ENCODE data around the gene KCTD15. TPM values are rescaled to one million over a fixed set of nuclear protein-coding genes. Genes with fewer than 3 reads are reported as not detected.

Gene KCTD15
- polyA plus RNA-seq, 1 donor (not counting 4 experiments of a cell fraction or from before 2014, with no cell fraction given), result 16.2 TPM

- Histone ChIP-seq H3K27me3 (ENCODE audit: control insufficient read depth, extremely low read depth, insufficient read depth, low read length) (peaks cover 4% of the 10 kb centered on the region), H3K9me1 (ENCODE audit: control insufficient read depth, extremely low read depth, insufficient read depth, low read length) (no peaks in the 10 kb centered on the region), H3K27ac (ENCODE audit: control insufficient read depth, insufficient read depth, low read length) (no peak overlapping the region), H3K79me2 (ENCODE audit: control insufficient read depth, insufficient read depth, low read length) (no peaks in the 10 kb centered on the region), H3K4me2 (ENCODE audit: control insufficient read depth, extremely low read depth, insufficient read depth, low read depth, low read length) (no peak overlapping the region), H3K36me3 (ENCODE audit: control insufficient read depth in 2 of 2, extremely low read depth in 1 of 2, insufficient read depth in 2 of 2, low read length in 2 of 2) (no peaks in the 10 kb centered on the region), H3K4me1 (ENCODE audit: control insufficient read depth, extremely low read depth, insufficient read depth, low read length) (peaks cover 5% of the 10 kb centered on the region), H3K9me3 (ENCODE audit: control insufficient read depth, low read depth, low read length) (no peaks in the 10 kb centered on the region), H3K9ac (ENCODE audit: control insufficient read depth, extremely low read depth, insufficient read depth, low read length) (no peak overlapping the region), H3K4me3 (ENCODE audit: control insufficient read depth in 2 of 3, extremely low read depth in 1 of 3, insufficient read depth in 2 of 3, low read depth in 1 of 3, low read length in 3 of 3) (no peak overlapping the region), H4K20me1 (ENCODE audit: control insufficient read depth, extremely low read depth, insufficient read depth, low read length) (no peaks in the 10 kb centered on the region), H2AFZ (ENCODE audit: control insufficient read depth, low read length) (no peak overlapping the region)
- DNase-seq (ENCODE audit: low read depth, low spot score) (no peak), FAIRE-seq (no peak)
- TF ChIP-seq CTCF (optimal IDR thresholded peaks at IDR 0.05 in 1 of 3, IDR thresholded peaks at IDR 0.05 in 1 of 3, conservative IDR thresholded peaks at IDR 0.05 in 1 of 3; ENCODE audit: extremely low read depth in 1 of 3, insufficient read depth in 2 of 3, low read length in 3 of 3), result no peak
- no peak for TF ChIP-seq EZH2 (IDR thresholded peaks at IDR 0.05; ENCODE audit: low read length)
- dilution Hi-C loops (cut with MboI; ENCODE audit: extremely low pct_ligation_motif_present, low sequenced_read_pairs), result no loop called here
Measured at GRCh38 chr19:33788676-33789075, 8.0 kb upstream of the KCTD15 start.

- dilution Hi-C loops (cut with MboI; ENCODE audit: extremely low pct_ligation_motif_present, low sequenced_read_pairs), result no loop called here
Measured at GRCh38 chr19:33789344-33789743, 7.3 kb upstream of the KCTD15 start.

More at GRCh38 chr19:33789344-33789743, 7.3 kb upstream of the KCTD15 start:
- no peak overlapping the region for H2AFZ ChIP-seq (ENCODE audit: control insufficient read depth, low read length)
- DNase-seq (ENCODE audit: low read depth, low spot score) (no peak), FAIRE-seq (no peak)
- no peak overlapping the region for H3K4me2 ChIP-seq (ENCODE audit: control insufficient read depth, extremely low read depth, insufficient read depth, low read depth, low read length)
- H3K9me3 ChIP-seq (ENCODE audit: control insufficient read depth, low read depth, low read length), result no peaks in the 10 kb centered on the region
- no peak overlapping the region for H3K4me3 ChIP-seq (ENCODE audit: control insufficient read depth in 2 of 3, extremely low read depth in 1 of 3, insufficient read depth in 2 of 3, low read depth in 1 of 3, low read length in 3 of 3)
- no peaks in the 10 kb centered on the region for H3K79me2 ChIP-seq (ENCODE audit: control insufficient read depth, insufficient read depth, low read length)
- H3K9me1 ChIP-seq (ENCODE audit: control insufficient read depth, extremely low read depth, insufficient read depth, low read length), result no peaks in the 10 kb centered on the region
- no peaks in the 10 kb centered on the region for H3K36me3 ChIP-seq (ENCODE audit: control insufficient read depth in 2 of 2, extremely low read depth in 1 of 2, insufficient read depth in 2 of 2, low read length in 2 of 2)
- H3K27ac ChIP-seq (ENCODE audit: control insufficient read depth, insufficient read depth, low read length), result no peak overlapping the region
- no peak overlapping the region for H3K9ac ChIP-seq (ENCODE audit: control insufficient read depth, extremely low read depth, insufficient read depth, low read length)
- peaks cover 4% of the 10 kb centered on the region for H3K27me3 ChIP-seq (ENCODE audit: control insufficient read depth, extremely low read depth, insufficient read depth, low read length)
- H4K20me1 ChIP-seq (ENCODE audit: control insufficient read depth, extremely low read depth, insufficient read depth, low read length), result no peaks in the 10 kb centered on the region
- H3K4me1 ChIP-seq (ENCODE audit: control insufficient read depth, extremely low read depth, insufficient read depth, low read length), result peaks cover 5% of the 10 kb centered on the region
- no peak for TF ChIP-seq CTCF (optimal IDR thresholded peaks at IDR 0.05 in 1 of 3, IDR thresholded peaks at IDR 0.05 in 1 of 3, conservative IDR thresholded peaks at IDR 0.05 in 1 of 3; ENCODE audit: extremely low read depth in 1 of 3, insufficient read depth in 2 of 3, low read length in 3 of 3)
